Spleen (tissue), 7 donors: Measurements from ENCODE around the gene HRH2.

ENCODE experiments used
- POLR2A ChIP-seq, 3 donors: fragments of 450-650 bp; IDR thresholded peaks; one replicate each; pipeline ENCODE4 v1.5.1; 2017; ENCODE audit warnings: antibody characterized with exemption in 3 of 3, mild to moderate bottlenecking in 1 of 3
- POLR2AphosphoS5 ChIP-seq, 3 donors: sonication (generic); formaldehyde crosslinking; IDR thresholded peaks; one replicate each; pipeline ENCODE4 v1.5.1; 2017; ENCODE audit warnings: antibody characterized with exemption in 3 of 3
- TF ChIP-seq, protein P1 (sequence below), 11 experiments: fragments of 200-600 bp in 7 of 11; fragments of 450-650 bp in 4 of 11; sonication (generic) in 4 of 11; IDR thresholded peaks in 8 of 11; conservative IDR thresholded peaks in 3 of 11; 1 replicate in 7 of 11; 2 replicates in 4 of 11; pipeline versions ENCODE4 v1.4.0 to v1.8.0; 2016 to 2021; ENCODE audit warnings: antibody characterized with exemption in 11 of 11, inconsistent platforms in 4 of 11, mild to moderate bottlenecking in 1 of 11
- donor health status: DM: no; HTN: no; CAD: no; lungs with moderate emphysema.
- donor health status: DM: no; HTN: no; CAD: no.
- donor health status: DM: no; HTN: no; CAD: no.

DNA sequence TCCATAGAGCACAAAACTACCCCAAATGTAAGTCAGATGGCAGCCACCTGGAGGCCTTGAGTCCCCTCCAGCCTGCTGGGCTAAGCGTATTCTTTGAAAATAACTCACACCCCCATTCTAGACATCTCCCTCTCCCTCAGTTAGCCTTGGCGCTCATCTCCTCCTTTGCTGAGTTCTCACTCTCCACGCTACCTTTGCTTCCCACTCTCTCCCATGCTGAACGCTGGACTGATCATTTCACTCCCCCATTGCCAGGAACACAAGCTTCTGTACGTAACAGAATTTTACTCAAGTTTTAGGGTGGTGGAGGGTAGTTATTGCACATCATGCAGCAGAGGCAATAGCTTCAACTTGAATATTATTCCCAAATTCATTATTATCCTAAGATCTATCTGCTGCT is 47.5 kb upstream of the HRH2 start:
- TF ChIP-seq POLR2AphosphoS5 (IDR thresholded peaks at IDR 0.05) (no peak), POLR2A (IDR thresholded peaks at IDR 0.05) (no peak)
- TF ChIP-seq, protein P1, sequence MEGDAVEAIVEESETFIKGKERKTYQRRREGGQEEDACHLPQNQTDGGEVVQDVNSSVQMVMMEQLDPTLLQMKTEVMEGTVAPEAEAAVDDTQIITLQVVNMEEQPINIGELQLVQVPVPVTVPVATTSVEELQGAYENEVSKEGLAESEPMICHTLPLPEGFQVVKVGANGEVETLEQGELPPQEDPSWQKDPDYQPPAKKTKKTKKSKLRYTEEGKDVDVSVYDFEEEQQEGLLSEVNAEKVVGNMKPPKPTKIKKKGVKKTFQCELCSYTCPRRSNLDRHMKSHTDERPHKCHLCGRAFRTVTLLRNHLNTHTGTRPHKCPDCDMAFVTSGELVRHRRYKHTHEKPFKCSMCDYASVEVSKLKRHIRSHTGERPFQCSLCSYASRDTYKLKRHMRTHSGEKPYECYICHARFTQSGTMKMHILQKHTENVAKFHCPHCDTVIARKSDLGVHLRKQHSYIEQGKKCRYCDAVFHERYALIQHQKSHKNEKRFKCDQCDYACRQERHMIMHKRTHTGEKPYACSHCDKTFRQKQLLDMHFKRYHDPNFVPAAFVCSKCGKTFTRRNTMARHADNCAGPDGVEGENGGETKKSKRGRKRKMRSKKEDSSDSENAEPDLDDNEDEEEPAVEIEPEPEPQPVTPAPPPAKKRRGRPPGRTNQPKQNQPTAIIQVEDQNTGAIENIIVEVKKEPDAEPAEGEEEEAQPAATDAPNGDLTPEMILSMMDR (IDR thresholded peaks at IDR 0.05 in 8 of 11, conservative IDR thresholded peaks at IDR 0.05 in 3 of 11): no peak
